T-helper 22 cell (primary cell): ENCODE results near the gene SGO2.
A peak's percentile ranks its signal among the peaks of the same experiment; 100 is the strongest.

ENCODE experiments used
- DNase-seq: peaks from one replicate; pipeline ENCODE4 v3.0.0-alpha.2; 2020; ENCODE audit warnings: low read depth

SGO2 gene

GRCh38 chr2:200525882-200526651 is at the start of gene SGO2:
TSS of gene SGO2 (plus strand) at chr2:200526207. CDS start at chr2:200532976, 6,769 bp downstream.
- DNase-seq, result peak; percentile 92

GRCh38 chr2:200476836-200477235 is 49.2 kb upstream of the SGO2 start:
- no peak for DNase-seq

- no peak for DNase-seq
Observed at GRCh38 chr2:200477667-200478131, 48.3 kb upstream of the SGO2 start.

- DNase-seq, result no peak
Observed at GRCh38 chr2:200479692-200480265, 46.2 kb upstream of the SGO2 start.

GRCh38 chr2:200482194-200482593 is 43.8 kb upstream of the SGO2 start:
- no peak for DNase-seq

GRCh38 chr2:200483729-200484198 is 42.2 kb upstream of the SGO2 start:
- DNase-seq, result no peak

- DNase-seq, result no peak
Observed at GRCh38 chr2:200484934-200485333, 41.1 kb upstream of the SGO2 start.

GRCh38 chr2:200486529-200486928 is 39.5 kb upstream of the SGO2 start:
- no peak for DNase-seq

GRCh38 chr2:200488169-200488568 is 37.8 kb upstream of the SGO2 start:
- DNase-seq, result no peak

- no peak for DNase-seq
Observed at GRCh38 chr2:200490001-200490400, 36.0 kb upstream of the SGO2 start.

GRCh38 chr2:200492656-200493055 is 33.4 kb upstream of the SGO2 start:
- DNase-seq, result no peak

GRCh38 chr2:200494048-200494447 is 32.0 kb upstream of the SGO2 start:
- DNase-seq, result no peak

GRCh38 chr2:200496696-200497095 is 29.3 kb upstream of the SGO2 start:
- DNase-seq, result no peak

GRCh38 chr2:200498402-200499162 is 27.4 kb upstream of the SGO2 start:
- DNase-seq, result no peak

- no peak for DNase-seq
Observed at GRCh38 chr2:200502196-200502595, 23.8 kb upstream of the SGO2 start.

GRCh38 chr2:200506679-200507078 is 19.3 kb upstream of the SGO2 start:
- DNase-seq, result no peak

- DNase-seq, result no peak
Observed at GRCh38 chr2:200507179-200507578, 18.8 kb upstream of the SGO2 start.

- no peak for DNase-seq
Observed at GRCh38 chr2:200509235-200509611, 16.8 kb upstream of the SGO2 start.

- DNase-seq, result peak; percentile 82
Observed at GRCh38 chr2:200509612-200510433, 16.2 kb upstream of the SGO2 start, which contains the start of gene KCTD18. TSS of gene KCTD18 (minus strand) at chr2:200510068. CDS start at chr2:200507016, 3,052 bp downstream.

GRCh38 chr2:200515155-200515554 is 10.9 kb upstream of the SGO2 start:
- DNase-seq, result no peak

GRCh38 chr2:200523158-200523557 is 2.8 kb upstream of the SGO2 start:
- no peak for DNase-seq

- DNase-seq, result no peak
Observed at GRCh38 chr2:200523604-200524003, 2.4 kb upstream of the SGO2 start.
